Endothelial cell of hepatic sinusoid (primary cell): ENCODE measurements around the gene CLRN2.
"Not testable (repeated sequence)": the region's sequence is repeated elsewhere in the genome, so short reads cannot be mapped to it uniquely, and the experiment has no call there.

ENCODE experiments used
- in situ Hi-C: cut with HindIII; loops from 2 replicates; pipeline ENCODE4 v1.10.0; 2017; ENCODE audit warnings: low sequenced_read_pairs

CLRN2 gene

DNA sequence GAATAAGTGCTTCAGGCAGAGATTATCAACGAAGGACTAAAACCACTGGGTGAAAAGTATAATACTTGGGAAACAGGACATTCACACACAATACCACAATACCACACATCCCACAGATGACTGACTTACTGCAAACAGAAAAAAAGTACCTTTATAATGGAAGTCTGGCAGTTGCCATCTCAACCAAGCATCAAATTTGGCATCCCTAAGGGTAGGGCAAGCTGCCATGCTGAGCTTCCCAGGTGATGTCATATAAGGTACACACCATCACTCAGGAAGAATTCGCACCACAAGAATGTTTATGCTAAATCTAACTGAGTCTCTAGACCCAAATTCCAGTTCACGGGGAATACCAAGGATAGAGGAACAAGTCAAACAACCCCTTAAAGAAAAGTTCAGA is 12.2 kb upstream of the CLRN2 start:
- in situ Hi-C loops: no loop called here

GRCh38 chr4:17504081-17504480 is 10.9 kb upstream of the CLRN2 start:
- in situ Hi-C loops: no loop called here

GRCh38 chr4:17510582-17510981 is 4.4 kb upstream of the CLRN2 start:
- in situ Hi-C loops: no loop called here

DNA sequence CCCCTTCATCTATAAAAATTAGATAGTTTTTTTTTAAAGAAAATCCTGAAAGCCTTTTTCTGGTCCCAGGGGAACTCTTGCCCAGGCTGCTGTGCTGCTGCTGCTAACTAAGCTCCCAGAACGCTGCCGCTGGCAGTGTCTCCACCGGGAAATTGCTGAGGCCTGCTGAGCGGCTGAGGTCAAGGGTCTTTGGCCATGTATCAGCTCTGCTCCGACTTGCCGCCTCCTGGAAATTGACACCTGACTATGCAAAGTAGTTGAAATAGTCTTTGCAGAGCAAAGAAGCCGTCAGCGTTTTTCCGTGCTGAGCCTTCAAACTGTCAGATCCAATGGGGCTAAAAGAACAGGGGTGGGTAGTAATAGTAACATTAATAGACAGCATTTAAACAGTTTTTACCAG is 3.9 kb upstream of the CLRN2 start:
- in situ Hi-C loops: no loop called here

- in situ Hi-C loops: no loop called here
Observed at GRCh38 chr4:17511509-17511949, 3.4 kb upstream of the CLRN2 start.

GRCh38 chr4:17511950-17512795 is 2.8 kb upstream of the CLRN2 start, which contains the start of gene QDPR:
Gene QDPR, minus strand, starts transcription at chr4:17512090. Its CDS starts 36 bp downstream, at chr4:17512054.
- in situ Hi-C loops: no loop called here

GRCh38 chr4:17512973-17513665 is 1.8 kb upstream of the CLRN2 start:
- in situ Hi-C loops: no loop called here

DNA sequence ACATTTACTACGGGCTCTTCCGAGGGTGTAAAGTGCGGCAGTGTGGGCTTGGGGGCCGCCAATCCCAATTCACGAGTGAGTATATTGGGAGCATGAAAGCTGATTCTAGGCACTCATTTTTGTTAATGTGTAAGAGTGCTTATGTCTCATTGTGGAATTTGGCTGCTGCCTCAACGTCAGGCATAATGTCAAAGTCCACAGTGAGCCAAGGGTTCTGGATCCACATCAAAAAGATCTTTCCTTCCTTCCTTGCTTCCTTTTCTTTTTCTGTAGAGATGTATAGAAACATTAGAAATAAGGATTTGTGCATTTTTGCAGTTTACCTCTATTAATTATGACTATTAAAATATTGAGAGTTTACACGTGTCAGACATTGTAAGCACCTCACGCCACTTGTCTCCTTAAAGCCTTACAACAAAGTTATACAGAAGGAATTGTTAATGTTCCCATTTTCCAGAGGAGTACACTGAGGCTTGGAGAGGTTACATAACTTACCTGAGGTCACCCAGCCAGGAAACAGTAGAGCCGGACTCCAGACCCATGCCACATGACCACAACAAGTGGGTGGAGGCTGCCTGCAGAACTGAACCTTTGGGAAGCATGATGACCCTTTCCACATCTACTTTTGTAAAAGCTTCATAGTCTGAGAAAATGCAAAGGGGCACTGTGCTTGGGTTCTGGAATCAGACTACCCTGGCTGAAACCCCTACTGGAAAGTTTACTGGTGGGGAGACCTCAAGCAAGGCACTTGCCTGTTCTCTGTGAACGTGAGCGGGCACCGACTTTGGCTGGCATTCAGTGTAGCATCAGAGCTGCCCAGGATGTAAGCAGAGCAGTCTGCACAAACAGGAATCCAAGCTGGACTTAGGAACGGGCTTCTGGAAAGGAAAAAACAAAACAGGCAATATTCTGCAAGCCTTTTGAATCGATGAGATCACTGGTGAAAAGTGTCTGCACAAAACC is 761 bp downstream of the CLRN2 start:
- in situ Hi-C loops: no loop called here

DNA sequence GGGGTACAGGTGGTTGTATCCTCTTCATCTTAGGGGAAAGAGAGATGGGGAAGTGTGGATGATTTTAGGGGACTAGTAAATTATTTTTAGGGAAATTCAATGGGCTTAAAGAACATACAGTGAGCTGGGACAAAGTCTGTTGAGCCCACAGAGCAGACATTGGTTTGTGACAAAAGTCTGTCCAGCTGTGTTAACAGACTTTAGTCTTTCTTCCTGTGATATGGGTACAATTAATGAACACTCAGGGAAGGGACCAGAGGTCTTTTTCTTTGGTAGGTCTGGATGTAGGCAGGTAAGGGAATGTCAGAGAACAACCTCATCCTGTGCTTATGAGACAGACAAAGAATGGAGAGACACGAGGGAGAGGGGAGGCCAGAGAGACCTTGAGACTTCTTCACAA is 2.0 kb downstream of the CLRN2 start:
- in situ Hi-C loops: no loop called here

DNA sequence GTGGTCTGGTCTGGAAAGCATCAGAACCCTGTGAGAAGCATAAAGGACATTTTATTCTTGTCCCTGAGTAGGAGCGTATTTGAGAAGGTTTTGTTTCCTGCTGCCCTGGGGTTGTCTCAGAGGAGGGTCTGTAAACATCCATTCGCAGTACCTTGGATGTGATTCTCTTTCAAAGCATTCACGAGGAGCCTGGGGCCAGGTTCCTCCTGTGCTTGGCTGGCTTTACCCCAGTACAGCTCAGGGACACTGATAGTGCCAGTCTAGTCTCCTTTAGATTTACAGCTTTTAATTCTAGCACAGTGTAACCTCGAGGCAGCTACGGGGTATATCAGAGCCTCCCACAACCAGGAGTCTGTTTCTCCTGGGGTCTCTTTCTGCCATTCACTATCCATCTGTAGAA is 2.7 kb downstream of the CLRN2 start:
- in situ Hi-C loops: no loop called here

- in situ Hi-C loops: no loop called here
Observed at GRCh38 chr4:17521595-17521994, 6.6 kb downstream of the CLRN2 start.

DNA sequence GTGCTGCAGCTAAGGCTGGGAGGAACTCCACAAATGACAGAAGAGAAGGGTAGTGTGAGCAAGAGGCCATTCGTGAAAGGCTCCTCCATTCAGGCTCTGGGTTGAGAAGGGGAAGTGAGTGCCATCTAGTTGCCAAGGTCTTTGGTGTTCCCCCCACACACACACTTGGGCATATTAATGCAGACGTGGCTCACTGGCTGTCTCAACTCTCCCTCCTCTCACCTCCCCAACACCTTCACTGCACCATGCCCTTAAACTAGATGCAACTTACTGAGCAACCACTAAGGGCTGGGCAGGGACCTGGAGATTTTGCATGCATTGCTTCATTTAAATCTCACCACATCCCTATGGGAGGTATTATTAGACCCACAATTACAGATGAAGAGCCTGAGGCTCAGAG is 8.7 kb downstream of the CLRN2 start:
- in situ Hi-C loops: no loop called here

DNA sequence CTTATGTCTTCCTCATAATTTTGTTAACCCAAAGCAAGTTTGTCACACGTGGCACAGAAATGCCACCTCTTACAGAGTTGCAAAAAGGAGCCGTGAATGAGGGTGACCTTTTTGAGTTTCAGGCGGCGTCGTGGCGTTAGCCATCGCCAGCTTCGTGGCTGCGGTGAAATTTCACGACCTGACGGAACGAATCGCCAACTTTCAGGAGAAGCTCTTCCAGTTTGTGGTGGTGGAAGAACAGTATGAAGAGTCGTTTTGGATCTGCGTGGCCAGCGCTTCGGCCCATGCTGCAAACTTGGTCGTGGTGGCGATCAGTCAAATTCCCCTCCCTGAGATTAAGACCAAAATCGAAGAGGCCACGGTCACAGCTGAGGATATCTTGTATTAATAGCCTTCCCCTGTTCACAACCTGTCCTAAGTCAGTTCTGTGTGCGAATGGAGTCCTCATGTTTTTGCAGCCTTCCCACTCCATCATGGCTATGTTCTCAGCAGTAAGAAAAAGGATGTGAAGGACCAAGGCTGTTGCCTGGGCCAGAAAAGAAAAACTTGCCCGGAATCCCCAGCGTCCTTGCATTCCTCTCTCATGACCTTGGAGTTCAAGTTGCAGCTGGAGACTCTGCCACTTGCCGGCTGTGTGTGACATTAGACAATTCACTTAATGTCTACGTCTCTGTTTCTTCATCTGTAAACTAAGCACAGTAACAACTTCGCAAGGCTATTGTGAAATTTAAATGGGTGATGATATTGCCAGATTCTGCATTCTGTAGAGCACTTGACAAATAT is 11.9 kb downstream of the CLRN2 start:
- in situ Hi-C loops: no loop called here

- in situ Hi-C loops: no loop called here
Observed at GRCh38 chr4:17528551-17529165, 13.7 kb downstream of the CLRN2 start.

- in situ Hi-C loops: no loop called here
Observed at GRCh38 chr4:17531538-17532285, 16.7 kb downstream of the CLRN2 start.

- in situ Hi-C loops: no loop called here
Observed at GRCh38 chr4:17534705-17535104, 19.7 kb downstream of the CLRN2 start.

GRCh38 chr4:17535242-17535641 is 20.3 kb downstream of the CLRN2 start:
- in situ Hi-C loops: no loop called here

DNA sequence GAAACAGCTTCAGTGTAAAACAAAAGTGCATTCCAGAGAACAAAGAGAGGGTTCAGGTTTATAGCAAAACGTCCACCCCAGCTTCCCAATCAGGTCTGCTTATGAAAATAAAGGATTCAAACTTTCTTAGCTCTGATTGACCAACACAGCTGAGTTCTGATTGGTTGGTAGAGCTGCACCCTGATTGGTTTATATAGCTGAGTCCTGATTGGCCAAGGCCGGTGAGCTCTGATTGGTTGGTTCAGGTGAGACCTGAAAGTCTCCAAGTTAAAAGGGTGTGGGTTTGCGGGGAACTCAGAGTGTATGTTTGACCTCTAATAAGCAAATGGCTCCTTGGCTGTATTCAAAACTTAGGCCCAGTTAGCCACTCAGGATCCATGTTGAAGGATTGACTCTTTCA is 20.9 kb downstream of the CLRN2 start:
- in situ Hi-C loops: no loop called here

- in situ Hi-C loops: not testable (repeated sequence)
Observed at GRCh38 chr4:17537060-17537459, 22.1 kb downstream of the CLRN2 start.
